Esophagus muscularis mucosa (tissue), 4 donors: Measurements from ENCODE around the gene TIGD7.

Experiments
- CTCF ChIP-seq, 3 experiments: fragments of 200-600 bp in 2 of 3; fragments of 450-650 bp in 1 of 3; sonication (generic) in 2 of 3; IDR thresholded peaks; one replicate each; pipeline ENCODE4 v1.5.1; 2017 to 2019; ENCODE audit warnings: antibody characterized with exemption in 3 of 3, mild to moderate bottlenecking in 2 of 3, moderate library complexity in 1 of 3
- EP300 ChIP-seq: sonication (generic); formaldehyde crosslinking; IDR thresholded peaks from one replicate; pipeline ENCODE4 v1.6.1; 2017; ENCODE audit warnings: antibody characterized with exemption
- POLR2A ChIP-seq: fragments of 450-650 bp; IDR thresholded peaks from one replicate; pipeline ENCODE4 v1.6.1; 2017; ENCODE audit warnings: antibody characterized with exemption, moderate library complexity, mild to moderate bottlenecking, low read depth
- POLR2AphosphoS5 ChIP-seq, 2 donors: sonication (generic); formaldehyde crosslinking; IDR thresholded peaks; one replicate each; pipeline ENCODE4 v1.6.1; 2017; ENCODE audit warnings: antibody characterized with exemption in 2 of 2

- TF ChIP-seq POLR2AphosphoS5 (IDR thresholded peaks at IDR 0.05), result no peak
- TF ChIP-seq CTCF (IDR thresholded peaks at IDR 0.05), result no peak
- TF ChIP-seq EP300, result no peak
- no peak for TF ChIP-seq POLR2A
Observed at GRCh38 chr16:3274947-3275346, 30.3 kb downstream of the TIGD7 start.
